T-helper 2 cell treated with Interferon-gamma antibody and Interleukin-4, amounts not matched to agents 100 ng/mL and 5 ng/mL, for 36 hours (primary cell): ENCODE data around the gene PRAME. TPM values are rescaled to one million over a fixed set of nuclear protein-coding genes. Genes with fewer than 3 reads are reported as not detected.
"Not testable (repeated sequence)": the region's sequence is repeated elsewhere in the genome, so short reads cannot be mapped to it uniquely, and the experiment has no call there.

Experiments
- intact Hi-C: fragments of 100-400 bp; cut with micrococcal nuclease; formaldehyde crosslinking; loops from one replicate; pipeline ENCODE4 v1.15.1; 2023
- total RNA-seq: library from RNA; stranded (reverse); gene quantifications from 2 replicates; pipeline ENCODE4 v1.2.3, GENCODE V29; 2022

Gene PRAME
- total RNA-seq, 1 donor from 2014 or later: not detected

DNA sequence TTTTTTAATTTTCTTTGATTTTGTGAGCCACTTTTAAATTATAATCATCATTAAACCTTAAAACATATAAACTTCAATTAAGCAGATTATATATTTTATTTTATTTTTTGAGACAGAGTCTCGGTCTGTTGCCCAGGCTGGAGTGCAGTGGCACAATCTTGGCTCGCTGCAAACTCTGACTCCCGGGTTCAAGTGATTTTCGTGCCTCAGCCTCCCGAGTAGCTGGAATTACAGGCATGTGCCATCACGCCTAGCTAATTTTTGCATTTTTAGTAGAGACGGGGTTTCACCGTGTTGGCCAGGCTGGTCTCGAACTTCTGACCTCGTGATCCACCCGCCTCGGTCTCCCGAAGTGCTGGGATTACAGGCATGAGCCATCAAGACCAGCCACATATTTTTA lies 22.5 kb upstream of the PRAME start:
- intact Hi-C loops: not testable (repeated sequence)

DNA sequence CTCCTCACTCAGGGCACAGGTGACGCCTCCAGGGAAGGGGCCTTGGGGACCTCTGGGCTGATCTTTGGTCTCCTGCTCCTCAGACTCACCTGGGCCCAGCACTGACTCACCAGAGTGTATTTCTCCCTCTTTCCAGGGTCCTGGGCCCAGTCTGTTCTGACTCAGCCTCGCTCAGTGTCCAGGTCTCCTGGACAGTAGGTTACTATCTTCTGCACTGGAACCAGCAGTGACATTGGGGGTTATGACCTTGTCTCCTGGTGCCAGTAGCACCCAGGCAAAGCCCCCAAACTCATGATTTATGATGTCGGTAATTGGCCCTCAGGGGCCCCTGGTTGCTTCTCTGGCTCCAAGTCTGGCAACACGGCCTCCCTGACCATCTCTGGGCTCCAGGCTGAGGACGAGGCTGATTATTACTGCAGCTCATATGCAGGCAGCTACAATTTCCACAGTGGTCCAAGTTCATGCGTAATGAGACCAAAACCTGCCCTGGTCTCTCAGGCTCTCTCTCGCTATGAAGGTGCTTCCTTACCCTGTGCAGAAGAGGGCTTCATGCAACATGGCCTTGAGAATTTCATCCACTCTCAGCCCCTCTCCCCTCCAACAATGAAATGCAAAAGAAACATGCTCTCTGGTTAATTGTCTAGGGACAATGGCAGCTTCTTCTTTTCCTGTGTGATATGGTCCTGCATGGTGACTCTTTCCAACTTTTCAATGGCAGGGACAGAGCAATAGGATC lies 21.0 kb upstream of the PRAME start:
- intact Hi-C loops: no loop called here

DNA sequence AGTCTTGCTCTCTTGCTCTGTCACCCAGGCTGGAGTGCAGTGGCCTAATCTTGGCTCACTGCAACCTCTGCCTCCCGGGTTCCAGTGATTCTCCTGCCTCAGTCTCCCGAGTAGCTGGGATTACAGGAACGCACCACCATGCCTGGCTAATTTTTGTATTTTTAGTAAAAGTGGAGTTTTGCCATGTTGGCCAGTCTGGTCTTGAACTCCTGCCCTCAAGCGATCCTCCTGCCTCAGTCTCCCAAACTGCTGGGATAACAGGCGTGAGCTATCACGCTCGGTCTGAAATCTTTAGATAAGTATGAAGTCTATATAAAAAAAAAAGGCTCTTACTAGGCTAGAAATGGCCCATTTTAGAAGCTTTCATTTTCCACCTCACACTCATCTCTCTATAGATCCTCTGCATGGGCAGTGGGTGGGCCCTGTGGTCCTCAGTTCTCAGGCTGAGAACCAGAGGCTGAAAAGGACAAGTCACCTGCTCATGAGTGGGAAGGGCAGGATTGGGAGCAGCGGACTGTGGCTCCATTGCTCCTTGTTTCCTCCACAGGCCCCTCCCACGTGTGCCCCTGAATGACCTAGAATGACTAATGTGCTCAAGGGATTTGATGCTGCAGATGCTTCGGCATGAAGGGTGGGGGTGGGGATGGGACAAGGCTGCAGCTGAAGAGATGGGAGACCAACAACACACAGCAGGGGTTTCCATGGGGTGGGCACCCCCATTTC lies 19.8 kb upstream of the PRAME start:
- intact Hi-C loops: no loop called here

DNA sequence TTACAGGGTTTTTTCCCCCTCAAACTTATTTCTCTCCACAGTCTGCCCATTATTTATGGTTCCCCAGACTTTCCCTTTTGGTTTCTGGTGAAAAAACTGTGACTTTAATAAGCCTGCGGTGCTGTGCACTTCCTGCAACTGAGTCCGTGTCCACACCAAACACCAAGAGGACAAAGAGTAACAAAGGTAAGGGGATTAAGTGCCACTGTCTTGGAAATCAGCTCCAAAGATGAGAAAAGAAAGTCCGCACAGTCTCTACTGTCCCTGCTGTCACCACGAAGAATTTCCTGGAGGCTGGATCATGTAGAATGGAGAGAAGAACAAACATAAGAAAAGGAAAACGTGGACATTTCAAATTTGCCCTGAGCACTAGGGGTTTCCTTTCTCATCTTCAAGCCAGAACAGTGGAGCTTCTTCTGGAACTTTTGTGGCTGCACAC lies 17.9 kb upstream of the PRAME start:
- intact Hi-C loops: no loop called here

DNA sequence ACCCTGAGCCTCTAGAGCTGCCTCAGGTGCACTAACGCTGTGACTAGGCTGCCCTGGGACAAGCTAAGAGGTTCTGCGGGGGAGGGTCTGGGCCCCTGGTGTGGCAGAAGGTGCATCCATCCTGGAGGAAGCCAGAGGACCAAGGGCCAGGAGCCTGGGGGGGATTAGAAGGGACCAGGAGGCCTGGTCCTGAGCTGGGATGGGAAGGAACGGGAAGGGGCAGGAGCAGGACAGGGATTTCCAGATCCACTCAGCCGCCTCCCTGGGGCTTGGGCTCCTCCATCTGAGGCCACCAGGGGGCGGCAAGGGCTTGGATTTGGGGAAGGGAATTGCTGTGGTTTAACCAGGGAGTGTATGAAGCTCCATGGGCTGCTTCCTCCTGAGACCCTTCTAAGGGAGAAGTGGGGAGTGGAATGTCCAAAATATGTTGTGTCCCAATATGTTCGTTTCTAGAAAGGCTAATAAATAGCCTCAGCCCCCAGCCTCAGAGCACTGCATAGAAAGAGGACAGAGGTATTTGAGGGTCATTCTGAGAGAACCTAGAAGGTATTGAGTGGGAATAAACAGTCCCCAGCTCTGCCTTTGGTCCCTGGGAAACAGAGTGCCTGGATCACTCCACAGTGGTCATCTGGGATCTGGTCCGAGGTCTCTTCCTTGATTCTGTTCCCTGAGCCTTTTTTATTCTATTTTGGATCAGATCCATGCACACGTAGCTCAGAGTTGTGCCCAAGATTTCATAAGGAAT lies 17.4 kb upstream of the PRAME start:
- intact Hi-C loops: no loop called here

DNA sequence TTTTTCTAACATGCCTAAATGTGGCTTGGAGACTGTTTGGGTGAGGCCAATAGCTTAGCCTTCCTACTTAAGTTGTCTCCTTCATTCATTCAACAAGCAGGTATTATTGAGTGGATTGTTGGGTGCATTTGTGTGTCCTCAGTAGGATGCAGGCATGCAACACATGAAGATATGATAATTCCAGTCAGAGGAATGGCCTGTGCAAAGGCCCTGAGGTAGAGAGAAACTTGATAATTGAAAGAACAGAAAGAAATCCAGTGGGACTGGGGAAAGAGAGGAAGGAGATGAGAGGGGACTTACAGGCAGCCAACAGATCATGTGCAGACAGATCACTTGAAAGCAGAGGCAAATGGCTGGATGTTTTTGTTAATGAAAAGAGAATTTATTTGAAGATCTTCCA lies 15.3 kb upstream of the PRAME start:
- intact Hi-C loops: no loop called here

DNA sequence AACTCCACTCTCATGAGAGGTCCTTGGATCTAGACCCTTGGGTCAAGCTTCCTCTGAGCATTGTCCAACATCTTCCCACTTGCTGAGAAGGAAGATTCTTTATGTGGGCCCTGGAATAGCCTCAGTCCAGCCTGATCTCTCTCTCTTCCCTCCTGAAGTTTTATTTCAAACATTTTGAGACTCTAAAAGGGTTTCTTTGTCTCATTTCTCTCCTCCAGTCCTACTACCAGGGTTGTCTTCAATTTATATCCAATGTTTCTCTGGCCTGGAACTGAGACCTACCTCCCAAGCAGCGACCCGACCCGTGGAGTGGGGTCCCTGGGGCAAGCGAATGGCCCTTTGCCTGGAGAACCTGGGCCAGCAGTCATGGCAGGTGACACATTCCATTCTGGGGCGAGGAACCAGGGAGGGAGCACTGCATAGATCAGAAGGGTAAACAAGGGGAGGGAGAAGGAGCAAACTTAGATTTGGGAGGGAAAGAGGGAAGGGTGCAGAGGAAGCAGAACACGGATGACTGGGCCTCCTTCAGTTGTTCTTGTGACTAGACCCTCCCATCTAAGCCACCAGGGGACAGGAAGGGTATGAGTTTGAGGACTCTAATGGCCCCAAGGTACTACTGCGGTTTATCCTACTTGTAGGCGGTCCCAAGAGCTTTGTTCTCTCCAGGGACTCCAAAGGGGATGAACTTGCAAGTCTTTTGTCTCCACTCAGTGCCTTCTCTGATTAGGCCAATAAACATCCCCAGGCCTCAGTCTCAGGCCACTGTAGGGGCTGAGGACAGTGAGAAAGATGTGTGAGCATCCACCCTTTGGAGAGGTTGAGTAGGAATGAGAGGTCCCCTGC lies 14.2 kb upstream of the PRAME start:
- intact Hi-C loops: no loop called here

DNA sequence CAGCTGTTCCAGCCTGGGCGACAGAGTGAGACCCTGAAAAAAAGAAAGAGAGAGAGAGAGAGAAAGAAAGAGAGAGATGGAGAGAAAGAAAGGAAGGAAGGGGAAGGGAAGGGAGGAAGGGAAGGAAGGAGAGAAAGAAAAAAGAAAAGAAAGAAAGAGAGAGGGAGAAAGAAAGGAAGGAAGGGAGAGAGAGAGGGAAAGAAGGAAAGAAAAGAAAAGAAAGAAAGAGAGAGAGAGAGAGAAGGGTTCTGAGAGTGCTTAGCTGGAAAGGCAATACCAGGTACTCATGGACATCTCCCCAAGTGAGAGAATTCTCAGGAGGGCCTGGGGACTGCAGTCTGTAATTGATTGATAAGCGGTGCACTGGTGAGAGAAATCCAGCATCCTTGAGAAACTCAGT lies 12.8 kb upstream of the PRAME start:
- intact Hi-C loops: no loop called here

DNA sequence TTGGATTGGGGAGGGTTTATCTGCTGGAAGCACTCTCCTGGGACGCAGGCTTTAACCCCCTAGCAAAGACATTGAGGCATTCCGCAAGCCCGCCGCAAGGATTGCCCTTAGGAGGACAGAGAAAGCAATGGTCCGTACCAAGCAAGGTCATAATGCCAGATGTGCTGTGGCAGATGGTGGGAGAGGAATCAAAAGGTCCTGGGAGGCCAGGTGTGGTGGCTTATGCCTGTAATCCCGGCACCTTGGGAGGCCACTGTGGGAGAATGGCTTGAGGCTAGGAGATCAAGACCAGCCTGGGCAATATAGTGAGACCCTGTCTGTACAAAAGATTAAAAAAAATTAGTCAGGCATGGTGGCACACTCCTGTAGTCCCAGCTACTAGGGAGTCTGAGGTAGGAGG lies 12.4 kb upstream of the PRAME start:
- intact Hi-C loops: no loop called here

DNA sequence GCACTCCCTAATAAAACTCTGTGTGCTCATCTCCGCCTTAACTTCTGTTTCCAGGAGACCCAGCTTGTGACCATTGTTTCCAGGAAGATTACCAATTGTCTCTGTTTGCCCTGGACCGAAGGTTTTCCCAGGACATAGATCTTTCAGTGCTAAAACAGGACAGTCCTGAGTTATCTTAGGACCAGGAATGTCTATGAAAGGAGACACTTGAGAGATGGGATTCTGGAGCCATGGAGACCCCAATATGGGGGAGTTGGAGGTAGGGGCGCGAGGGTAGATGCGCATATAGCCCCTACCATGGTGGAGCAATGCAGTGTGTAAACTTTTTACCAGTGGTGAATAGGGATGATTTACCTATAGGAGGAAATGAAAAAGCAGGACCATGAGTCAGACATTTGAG lies 10.2 kb upstream of the PRAME start:
- intact Hi-C loops: no loop called here

DNA sequence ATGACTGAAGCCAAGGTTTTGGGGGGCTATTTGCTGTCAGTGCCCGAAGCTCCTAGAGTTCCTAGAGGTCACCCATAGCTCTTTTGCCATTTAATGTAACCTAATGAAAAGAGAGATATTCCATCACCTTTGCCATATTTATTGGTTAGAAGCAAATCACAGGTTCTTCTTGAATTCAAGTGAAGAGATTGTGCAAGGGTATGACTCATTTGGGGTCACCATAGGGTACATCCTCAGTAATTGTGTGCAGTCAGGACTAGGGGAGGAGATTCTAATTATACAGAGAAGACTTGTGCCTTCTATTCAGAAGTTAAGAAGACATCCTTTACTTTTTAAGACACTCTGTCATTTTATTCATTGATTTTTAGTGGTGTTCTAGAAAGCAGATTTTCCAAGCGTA lies 6.9 kb upstream of the PRAME start:
- intact Hi-C loops: no loop called here

DNA sequence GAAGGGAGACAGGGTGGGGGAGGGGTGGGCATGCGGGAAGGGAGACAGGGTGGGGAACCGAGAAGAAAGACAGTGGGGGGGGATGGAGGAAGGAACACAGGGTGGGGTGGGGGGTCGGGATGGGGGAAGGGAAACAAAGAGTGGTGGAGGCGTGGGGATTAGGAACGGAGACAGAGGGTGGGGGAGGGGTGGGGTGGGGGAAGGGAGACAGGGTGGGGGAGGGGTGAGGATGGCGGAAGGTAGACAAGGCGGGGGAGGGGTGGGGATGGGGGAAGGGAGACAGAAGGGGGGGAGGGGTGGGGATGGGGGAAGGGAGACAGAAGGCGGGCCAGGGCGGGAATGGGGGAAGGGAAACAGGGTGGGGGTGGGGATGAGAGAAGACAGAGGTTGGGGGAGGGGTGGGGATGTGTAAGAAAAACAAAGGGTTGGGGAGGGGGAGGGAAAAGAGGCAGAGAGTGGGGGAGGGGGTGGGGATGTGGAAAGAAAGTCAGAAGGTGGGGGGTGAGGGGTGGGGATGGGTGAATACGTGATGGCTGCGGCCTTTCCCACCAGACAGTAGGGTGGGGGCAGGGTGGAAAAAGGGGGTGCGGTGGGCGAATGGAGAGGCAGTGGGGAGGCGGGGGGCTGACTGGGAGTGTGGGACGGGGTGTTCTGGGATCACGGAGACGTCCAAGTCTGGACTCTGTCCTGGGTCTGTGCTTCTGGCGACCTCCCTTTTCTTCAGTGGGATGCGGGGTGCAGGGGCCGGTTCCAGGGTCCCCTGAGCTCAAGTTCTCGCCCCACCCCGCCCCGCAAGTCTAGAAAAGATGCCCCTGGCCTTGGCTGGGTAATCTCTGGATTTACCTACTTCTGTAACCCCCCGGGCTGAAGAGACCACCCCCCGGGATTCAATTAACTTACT lies 744 bp downstream of the PRAME start:
- intact Hi-C loops: no loop called here

DNA sequence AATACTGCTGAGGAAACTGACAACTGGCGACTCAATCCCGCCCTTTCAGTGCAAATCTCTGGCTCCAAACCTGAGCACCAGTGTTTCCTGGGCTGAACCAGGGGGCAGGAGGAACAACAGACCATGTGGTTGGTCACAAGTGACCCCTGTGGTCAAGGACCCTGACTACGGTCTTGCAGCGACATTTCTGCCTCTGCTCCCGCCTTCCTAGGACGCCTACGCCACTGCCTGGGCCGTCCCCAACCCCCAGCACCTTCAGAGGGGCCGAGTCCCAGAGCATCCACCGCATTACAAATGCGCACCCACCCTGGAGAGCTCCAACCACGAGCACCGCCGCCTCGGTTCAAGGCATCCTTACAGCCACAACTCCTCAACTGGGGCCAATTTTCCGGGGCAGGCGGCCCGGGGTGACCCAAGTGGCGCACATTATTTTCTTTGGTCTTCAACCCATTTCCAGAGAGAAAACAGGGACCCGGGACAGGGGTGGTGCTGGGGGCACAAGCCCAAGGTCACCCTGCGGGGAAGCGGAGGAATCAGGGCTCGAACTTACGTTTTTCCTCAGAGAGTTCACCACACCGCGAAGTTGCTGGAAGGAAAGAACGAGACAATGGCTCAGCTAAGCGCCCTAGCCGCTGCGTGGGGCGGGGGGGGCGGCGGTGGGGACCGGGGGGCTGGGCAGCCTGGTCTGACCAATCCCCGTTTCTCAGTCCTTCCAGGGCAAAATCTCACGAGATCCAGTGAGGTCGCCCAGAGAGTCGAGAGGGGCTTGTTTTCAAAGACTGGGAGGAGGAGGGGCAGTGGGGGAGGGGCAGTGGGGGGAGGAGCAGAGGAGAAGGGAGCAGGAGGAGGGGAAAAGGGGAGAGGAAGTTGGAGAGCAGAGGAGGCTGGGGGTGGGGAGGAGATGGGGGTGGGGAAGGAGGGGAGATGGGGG lies 1.8 kb downstream of the PRAME start:
- intact Hi-C loops: no loop called here

DNA sequence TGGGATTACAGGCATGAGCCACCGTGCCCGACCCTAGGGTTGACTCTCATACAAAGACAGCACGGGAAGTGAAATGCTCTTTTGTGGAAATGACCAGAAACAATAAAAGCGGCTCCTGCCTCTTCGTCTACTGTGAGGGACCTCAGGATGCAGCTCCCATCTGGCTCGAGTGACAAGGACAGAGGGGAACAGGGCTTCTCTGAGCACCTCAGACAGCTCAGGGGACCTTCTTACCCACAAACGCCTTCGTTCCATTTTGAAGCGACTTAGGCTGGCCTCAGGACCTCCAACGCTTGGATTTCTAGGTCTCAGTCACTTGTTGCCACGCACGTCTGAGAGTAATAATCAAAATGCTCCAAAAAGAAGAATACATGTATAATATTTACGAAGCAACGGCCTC lies 2.5 kb downstream of the PRAME start:
- intact Hi-C loops: no loop called here

DNA sequence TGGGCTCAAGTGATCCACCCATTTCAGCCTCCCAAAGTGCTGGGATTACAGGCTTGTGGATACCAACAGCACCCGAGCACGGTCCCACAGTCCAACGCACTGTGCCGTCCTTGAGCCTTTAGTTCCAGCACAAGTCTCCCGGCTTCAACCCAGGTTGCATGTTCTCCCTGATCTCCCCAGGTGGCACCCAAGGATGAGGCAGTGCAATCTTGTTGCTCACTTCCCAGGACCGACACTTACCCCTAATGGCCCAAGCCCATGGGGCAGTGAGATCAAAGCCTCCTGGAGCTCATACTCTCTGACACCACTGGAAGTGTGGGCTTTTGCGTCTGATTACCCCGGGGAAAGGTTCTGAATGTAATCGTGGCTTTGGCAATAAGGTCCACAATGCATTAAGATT lies 3.5 kb downstream of the PRAME start:
- intact Hi-C loops: no loop called here

DNA sequence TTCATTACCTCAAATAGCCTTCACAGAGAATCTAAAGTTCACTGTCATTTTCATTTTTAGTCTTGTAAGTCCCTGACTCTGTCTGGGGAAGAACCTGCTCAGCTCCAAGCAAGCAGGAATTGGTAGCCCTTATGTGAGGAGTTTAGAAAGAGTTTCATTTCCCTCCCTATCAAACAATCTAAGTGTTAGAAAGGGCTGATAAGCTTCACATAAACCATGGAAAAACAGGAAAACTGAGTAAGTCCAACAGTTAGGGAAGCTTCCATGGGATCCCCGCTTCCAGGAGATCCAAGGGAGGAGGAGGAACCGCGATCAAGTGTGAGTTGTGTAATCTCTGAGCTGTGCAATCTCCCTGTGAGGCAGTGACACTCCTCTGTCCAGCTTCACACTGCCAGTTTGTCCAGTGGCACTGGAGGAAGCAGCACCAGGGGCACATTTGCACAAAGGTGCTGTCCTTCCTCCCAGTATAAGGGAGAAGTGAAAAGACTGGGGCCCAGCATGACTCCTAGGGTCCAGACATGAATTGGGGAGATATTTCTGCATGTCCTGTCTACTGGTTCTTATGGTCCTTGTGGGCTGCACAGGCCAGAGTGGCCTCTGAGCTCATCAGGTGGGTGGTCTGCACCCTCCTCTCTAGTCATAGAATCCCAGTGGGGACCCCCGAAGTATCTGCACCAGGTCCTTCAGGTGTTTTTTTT lies 4.3 kb downstream of the PRAME start:
- intact Hi-C loops: no loop called here

DNA sequence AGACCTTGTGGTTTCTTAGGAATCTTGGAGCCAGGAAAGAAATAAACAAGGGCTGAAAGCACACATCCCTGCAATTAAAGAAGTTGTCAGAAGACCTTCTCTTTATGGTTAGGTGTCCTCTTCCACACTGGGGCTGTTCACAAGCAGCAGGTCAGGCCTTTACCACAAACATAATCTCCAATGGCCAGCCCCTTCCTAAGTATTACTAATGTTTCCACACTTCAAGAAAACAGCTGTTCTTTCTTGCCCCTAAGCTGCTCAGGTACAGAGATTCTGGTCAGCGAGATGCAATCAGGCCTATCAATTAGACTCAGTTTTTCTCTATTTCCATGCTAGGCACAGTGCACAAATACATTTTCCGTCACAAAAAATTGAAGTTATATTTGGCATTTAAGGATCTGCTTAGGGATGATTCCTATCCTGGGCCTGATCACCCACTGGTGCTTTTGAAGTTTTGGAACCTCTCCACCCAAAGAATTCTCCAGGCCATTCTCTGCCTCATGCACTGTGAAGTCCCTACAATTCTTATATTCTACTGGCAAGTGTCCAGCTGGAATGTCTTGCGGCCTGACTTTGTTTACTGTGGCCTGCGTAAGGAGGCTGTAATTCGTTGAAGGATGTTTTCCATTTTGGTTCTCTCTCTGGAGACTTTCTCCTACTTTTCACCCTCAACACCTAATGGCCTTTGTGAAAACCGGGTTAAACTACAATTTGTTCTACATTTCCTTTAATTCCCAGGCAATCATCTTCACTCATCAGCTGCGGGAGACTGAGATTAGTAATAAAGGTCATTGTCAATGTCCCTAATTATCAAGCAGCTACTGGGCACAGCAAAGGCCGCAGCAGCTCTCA lies 5.1 kb downstream of the PRAME start:
- intact Hi-C loops: no loop called here

DNA sequence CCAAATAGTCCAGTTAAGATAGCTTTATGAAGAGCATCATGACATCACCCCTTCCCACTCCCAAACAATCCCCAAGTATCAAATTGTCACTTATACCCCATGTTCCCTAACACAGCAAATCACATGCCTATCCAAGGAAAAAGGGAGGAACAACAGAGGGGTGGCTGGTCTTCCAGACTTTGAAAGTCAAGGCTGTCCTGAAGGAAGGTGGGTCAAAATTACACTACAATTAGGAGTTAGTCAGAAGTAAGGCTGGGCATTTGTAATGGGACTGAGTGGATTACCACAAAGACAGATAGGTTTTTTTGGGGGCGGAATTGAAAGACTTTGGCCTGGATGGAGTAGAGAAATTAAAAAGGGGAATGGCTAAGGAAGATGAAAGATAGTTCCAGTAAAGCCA lies 5.9 kb downstream of the PRAME start:
- intact Hi-C loops: no loop called here
